ENCODE data around the gene ITGAD. TPM values are rescaled to one million over a fixed set of nuclear protein-coding genes. Genes with fewer than 3 reads are reported as not detected.

The ITGAD gene
- total and polyA plus RNA-seq, 2 donors (not counting 3 experiments of a cell fraction or from before 2014, with no cell fraction given), result not detected

- peaks cover 17% of the 10 kb centered on the region for H3K4me1 ChIP-seq (ENCODE audit: control insufficient read depth, extremely low read depth, insufficient read depth, low read length)
- dilution Hi-C loops (cut with MboI; ENCODE audit: extremely low pct_ligation_motif_present, low sequenced_read_pairs) (no loop called here), intact Hi-C loops (cut with micrococcal nuclease) (no loop called here)
- DNase-seq (ENCODE audit: low read depth, low spot score) (no peak), FAIRE-seq (no peak)
- H3K4me2 ChIP-seq (ENCODE audit: insufficient read depth, low read length), result no peak overlapping the region
- TF ChIP-seq MYC (IDR thresholded peaks at IDR 0.05; ENCODE audit: low read depth, low read length), result no peak
- no peak for TF ChIP-seq FOS (IDR thresholded peaks at IDR 0.05; ENCODE audit: borderline replicate concordance, insufficient read depth, low read length)
- TF ChIP-seq POLR2A (IDR thresholded peaks at IDR 0.05; ENCODE audit: low read depth, low read length), result no peak
- TF ChIP-seq CTCF (IDR thresholded peaks at IDR 0.05; ENCODE audit: extremely low read depth in 1 of 2, insufficient read depth in 1 of 2, low read depth in 1 of 2, low read length in 2 of 2), result no peak
- no peak for TF ChIP-seq POLR2AphosphoS5 (IDR thresholded peaks at IDR 0.05; ENCODE audit: insufficient read depth, low read depth, low read length)
- TF ChIP-seq EZH2 (IDR thresholded peaks at IDR 0.05; ENCODE audit: borderline replicate concordance, low read depth, low read length, severe bottlenecking), result no peak
- TF ChIP-seq MAX (IDR thresholded peaks at IDR 0.05; ENCODE audit: insufficient read depth, insufficient read length), result no peak
- TF ChIP-seq JUN (IDR thresholded peaks at IDR 0.05; ENCODE audit: borderline replicate concordance, insufficient read depth, insufficient read length, low read depth), result no peak
- TF ChIP-seq GATA2 (IDR thresholded peaks at IDR 0.05; ENCODE audit: insufficient read depth, insufficient read length, low read depth, low read length), result no peak
- H3K27ac ChIP-seq (ENCODE audit: insufficient read depth, low read depth, low read length), result no peak overlapping the region
- no peak overlapping the region for H3K4me3 ChIP-seq (replicated peaks in 1 of 3; ENCODE audit: insufficient read depth in 1 of 3, low read depth in 1 of 3, low read length in 3 of 3)
- no peaks in the 10 kb centered on the region for H3K36me3 ChIP-seq (ENCODE audit: control insufficient read depth in 2 of 2, extremely low read depth in 1 of 2, insufficient read depth in 2 of 2, low read length in 2 of 2)
- H3K9ac ChIP-seq (replicated peaks; ENCODE audit: extremely low read depth, insufficient read depth, low read length), result no peak overlapping the region
- CTCF ChIA-PET, result interaction anchor here (0.7 to 3.1 kb wide), 12 partner anchors 8 to 498 kb away, joined by 3 to 39 read pairs (median 3); partner anchors contain the start of genes FUS, KAT8 and ZNF843
- no peaks in the 10 kb centered on the region for H3K9me1 ChIP-seq (replicated peaks; ENCODE audit: control insufficient read depth, extremely low read depth, insufficient read depth, low read length)
- POLR2A ChIA-PET, result interaction anchor here (1.8 kb wide), 1 partner anchor 8 kb away, joined by 5 read pairs; the partner anchor contains the start of gene ZNF843
- BruUV-seq (replicated peaks), result no TSS peak
- H3K79me2 ChIP-seq (ENCODE audit: control insufficient read depth, insufficient read depth, low read length), result peaks cover 11% of the 10 kb centered on the region
- H3K9me3 ChIP-seq (replicated peaks; ENCODE audit: control insufficient read depth, insufficient read depth, low read length), result no peaks in the 10 kb centered on the region
- H4K20me1 ChIP-seq (replicated peaks; ENCODE audit: control insufficient read depth, extremely low read depth, insufficient read depth, low read length), result no peaks in the 10 kb centered on the region
- H3K27me3 ChIP-seq (ENCODE audit: control insufficient read depth in 2 of 2, insufficient read depth in 2 of 2, low read length in 2 of 2), result no peaks in the 10 kb centered on the region
- H2AFZ ChIP-seq (ENCODE audit: low read depth, low read length), result no peak overlapping the region
Observed at GRCh38 chr16:31451201-31451600, 58.1 kb downstream of the ITGAD start.

Measured in endothelial cell of umbilical vein (primary cell).